ENCODE measurements around the gene SLC4A4.

- TF ChIP-seq, protein P1, sequence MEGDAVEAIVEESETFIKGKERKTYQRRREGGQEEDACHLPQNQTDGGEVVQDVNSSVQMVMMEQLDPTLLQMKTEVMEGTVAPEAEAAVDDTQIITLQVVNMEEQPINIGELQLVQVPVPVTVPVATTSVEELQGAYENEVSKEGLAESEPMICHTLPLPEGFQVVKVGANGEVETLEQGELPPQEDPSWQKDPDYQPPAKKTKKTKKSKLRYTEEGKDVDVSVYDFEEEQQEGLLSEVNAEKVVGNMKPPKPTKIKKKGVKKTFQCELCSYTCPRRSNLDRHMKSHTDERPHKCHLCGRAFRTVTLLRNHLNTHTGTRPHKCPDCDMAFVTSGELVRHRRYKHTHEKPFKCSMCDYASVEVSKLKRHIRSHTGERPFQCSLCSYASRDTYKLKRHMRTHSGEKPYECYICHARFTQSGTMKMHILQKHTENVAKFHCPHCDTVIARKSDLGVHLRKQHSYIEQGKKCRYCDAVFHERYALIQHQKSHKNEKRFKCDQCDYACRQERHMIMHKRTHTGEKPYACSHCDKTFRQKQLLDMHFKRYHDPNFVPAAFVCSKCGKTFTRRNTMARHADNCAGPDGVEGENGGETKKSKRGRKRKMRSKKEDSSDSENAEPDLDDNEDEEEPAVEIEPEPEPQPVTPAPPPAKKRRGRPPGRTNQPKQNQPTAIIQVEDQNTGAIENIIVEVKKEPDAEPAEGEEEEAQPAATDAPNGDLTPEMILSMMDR (conservative IDR thresholded peaks at IDR 0.05 in 1 of 2, IDR thresholded peaks at IDR 0.05 in 1 of 2; ENCODE audit: low read depth in 1 of 2, low read length in 2 of 2), result no peak
- no peak for TF ChIP-seq EZH2 (IDR thresholded peaks at IDR 0.05; ENCODE audit: low read length, missing control alignments)
These were observed 16.2 kb downstream of the SLC4A4 start for GRCh38 chr4:71355045-71355444.

Measured in fibroblast of lung (primary cell).